Breast epithelium (tissue), 4 donors: ENCODE data around the gene RERE. TPM values are rescaled to one million over a fixed set of nuclear protein-coding genes. Genes with fewer than 3 reads are reported as not detected.
A peak's percentile ranks its signal among the peaks of the same experiment; 100 is the strongest.

Experiments
- DNase-seq, 2 donors: peaks; one replicate each; pipeline ENCODE4 v3.0.0-alpha.2; 2019; ENCODE audit warnings: low spot score in 2 of 2
- H3K27ac ChIP-seq, 2 donors: fragments of 200-600 bp; sonication (generic) in 1 of 2; one replicate each; pipeline ENCODE4 v1.5.1; 2016 to 2019; ENCODE audit warnings: mild to moderate bottlenecking in 1 of 2
- H3K27me3 ChIP-seq, 2 donors: fragments of 200-600 bp; sonication (generic) in 1 of 2; one replicate each; pipeline versions ENCODE4 v1.5.1 to v1.6.0; 2017 to 2019; ENCODE audit warnings: control low read depth in 1 of 2, mild to moderate bottlenecking in 1 of 2
- H3K36me3 ChIP-seq: fragments of 200-600 bp; one replicate; pipeline ENCODE4 v1.5.1; 2019
- H3K4me1 ChIP-seq, 2 donors: fragments of 200-600 bp; sonication (generic); one replicate each; pipeline ENCODE4 v1.5.1; 2016 to 2019; ENCODE audit warnings: control low read depth in 1 of 2
- H3K4me3 ChIP-seq, 3 donors: fragments of 200-600 bp; sonication (generic); 1 replicate in 2 of 3; 2 replicates in 1 of 3; pipeline ENCODE4 v1.5.1; 2016 to 2019; ENCODE audit warnings: mild to moderate bottlenecking in 3 of 3, moderate library complexity in 2 of 3
- H3K9me3 ChIP-seq, 2 donors: fragments of 200-600 bp; sonication (generic) in 1 of 2; one replicate each; pipeline ENCODE4 v1.5.1; 2016 to 2019; ENCODE audit warnings: control low read depth in 1 of 2
- POLR2A ChIP-seq: fragments of 450-650 bp; IDR thresholded peaks from one replicate; pipeline ENCODE4 v1.6.1; 2016; ENCODE audit warnings: antibody characterized with exemption, mild to moderate bottlenecking, moderate library complexity
- POLR2AphosphoS5 ChIP-seq, 3 donors: sonication (generic); formaldehyde crosslinking; IDR thresholded peaks; one replicate each; pipeline ENCODE4 v1.6.1; 2017; ENCODE audit warnings: antibody characterized with exemption in 3 of 3
- intact Hi-C: fragments of 100-400 bp; cut with DNase I; formaldehyde crosslinking; loops from one replicate; pipeline ENCODE4 v1.15.1; 2023; ENCODE audit warnings: low total_unique reads
- total RNA-seq, 3 donors: library from RNA; depleted of rRNA; stranded (reverse); fragments of >200 nt; gene quantifications; one replicate each; pipeline ENCODE4 v1.1.0, GENCODE V29; 2016
- TF ChIP-seq, protein P1 (sequence below), 3 donors: fragments of 450-650 bp; IDR thresholded peaks; one replicate each; pipeline ENCODE4 v1.5.1; 2016 to 2017; ENCODE audit warnings: antibody characterized with exemption in 3 of 3, mild to moderate bottlenecking in 3 of 3, moderate library complexity in 3 of 3

RERE gene
- total RNA-seq, 3 donors from 2014 or later, result 65.8 to 166 (median 123) TPM

- Histone ChIP-seq H3K36me3 (peaks cover 18% of the 10 kb centered on the region), H3K27me3 (no peaks in the 10 kb centered on the region), H3K4me3 (no peak overlapping the region), H3K9me3 (no peaks in the 10 kb centered on the region), H3K27ac (peak overlapping the region in 1 of 2 donors; percentile 61), H3K4me1 (no peaks in the 10 kb centered on the region)
- intact Hi-C loops, result no loop called here
- DNase-seq, result no peak
- no peak for TF ChIP-seq POLR2A
- no peak for TF ChIP-seq POLR2AphosphoS5 (IDR thresholded peaks at IDR 0.05)
- TF ChIP-seq, protein P1, sequence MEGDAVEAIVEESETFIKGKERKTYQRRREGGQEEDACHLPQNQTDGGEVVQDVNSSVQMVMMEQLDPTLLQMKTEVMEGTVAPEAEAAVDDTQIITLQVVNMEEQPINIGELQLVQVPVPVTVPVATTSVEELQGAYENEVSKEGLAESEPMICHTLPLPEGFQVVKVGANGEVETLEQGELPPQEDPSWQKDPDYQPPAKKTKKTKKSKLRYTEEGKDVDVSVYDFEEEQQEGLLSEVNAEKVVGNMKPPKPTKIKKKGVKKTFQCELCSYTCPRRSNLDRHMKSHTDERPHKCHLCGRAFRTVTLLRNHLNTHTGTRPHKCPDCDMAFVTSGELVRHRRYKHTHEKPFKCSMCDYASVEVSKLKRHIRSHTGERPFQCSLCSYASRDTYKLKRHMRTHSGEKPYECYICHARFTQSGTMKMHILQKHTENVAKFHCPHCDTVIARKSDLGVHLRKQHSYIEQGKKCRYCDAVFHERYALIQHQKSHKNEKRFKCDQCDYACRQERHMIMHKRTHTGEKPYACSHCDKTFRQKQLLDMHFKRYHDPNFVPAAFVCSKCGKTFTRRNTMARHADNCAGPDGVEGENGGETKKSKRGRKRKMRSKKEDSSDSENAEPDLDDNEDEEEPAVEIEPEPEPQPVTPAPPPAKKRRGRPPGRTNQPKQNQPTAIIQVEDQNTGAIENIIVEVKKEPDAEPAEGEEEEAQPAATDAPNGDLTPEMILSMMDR (IDR thresholded peaks at IDR 0.05), result no peak
Observed at GRCh38 chr1:8358241-8358896, 459.1 kb downstream of the RERE start.

- H3K27me3 ChIP-seq, result no peaks in the 10 kb centered on the region
- H3K4me1 ChIP-seq, result no peaks in the 10 kb centered on the region
- intact Hi-C loops, result no loop called here
- TF ChIP-seq, protein P1 (IDR thresholded peaks at IDR 0.05), result no peak
- no peak for TF ChIP-seq POLR2AphosphoS5 (IDR thresholded peaks at IDR 0.05)
- TF ChIP-seq POLR2A, result no peak
- peak overlapping the region in 1 of 2 donors; percentile 61 for H3K27ac ChIP-seq
- H3K4me3 ChIP-seq, result no peak overlapping the region
- DNase-seq, result no peak
- H3K36me3 ChIP-seq, result peaks cover 18% of the 10 kb centered on the region
- no peaks in the 10 kb centered on the region for H3K9me3 ChIP-seq
Observed at GRCh38 chr1:8357329-8358101, 459.9 kb downstream of the RERE start.

DNA sequence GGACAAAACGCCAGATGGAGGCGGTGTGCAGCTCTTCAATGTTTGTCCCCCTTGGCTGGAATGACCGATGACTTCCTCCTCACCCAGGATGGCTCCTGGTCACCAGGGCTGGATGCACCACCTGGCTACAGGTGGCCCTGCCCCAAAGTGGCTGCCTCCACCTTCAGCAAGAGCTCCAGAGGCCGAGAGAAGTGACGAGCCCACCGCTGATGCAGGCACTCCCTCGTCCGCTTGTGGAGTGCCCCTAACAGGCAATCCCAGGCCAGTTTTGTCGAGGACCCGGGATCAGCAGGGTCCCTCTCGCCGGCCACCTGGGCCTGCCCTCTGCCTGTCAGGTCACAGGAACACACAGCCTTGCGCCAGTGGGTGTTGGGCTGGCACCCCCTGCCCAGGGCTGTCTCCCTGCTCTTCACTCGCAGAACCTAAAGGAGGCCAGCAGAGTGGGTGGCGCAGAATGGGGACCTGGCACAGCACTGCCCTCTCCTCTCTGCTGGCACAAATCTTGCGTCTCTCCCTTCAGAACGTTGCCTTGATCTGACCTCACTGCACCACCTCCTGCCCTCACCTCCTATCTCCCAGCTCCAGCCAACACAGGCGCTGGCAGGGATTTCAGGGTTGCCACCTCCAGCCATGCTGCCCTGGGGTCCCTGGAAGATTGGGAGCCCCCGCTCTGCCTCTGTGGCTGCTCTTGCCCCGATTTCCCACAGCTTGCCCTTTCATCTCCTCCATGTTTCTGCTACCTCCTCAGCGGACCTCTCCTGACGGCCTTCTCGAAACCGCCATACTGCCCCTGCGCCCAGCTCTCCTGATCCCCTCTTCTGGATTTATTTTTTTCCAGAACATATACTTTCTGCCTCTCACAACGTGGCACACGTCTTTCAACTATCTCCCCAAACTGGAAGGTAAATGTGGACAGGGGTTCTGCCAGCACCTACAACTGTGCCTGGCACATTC is 460.9 kb downstream of the RERE start:
- H3K4me3 ChIP-seq, result no peak overlapping the region
- no peaks in the 10 kb centered on the region for H3K4me1 ChIP-seq
- TF ChIP-seq POLR2AphosphoS5 (IDR thresholded peaks at IDR 0.05), result no peak
- no peak for TF ChIP-seq POLR2A
- TF ChIP-seq, protein P1 (IDR thresholded peaks at IDR 0.05), result no peak
- intact Hi-C loops, result no loop called here
- no peaks in the 10 kb centered on the region for H3K9me3 ChIP-seq
- peak overlapping the region in 1 of 2 donors; percentile 61 for H3K27ac ChIP-seq
- H3K36me3 ChIP-seq, result peaks cover 18% of the 10 kb centered on the region
- no peak for DNase-seq
- no peaks in the 10 kb centered on the region for H3K27me3 ChIP-seq

GRCh38 chr1:8355439-8356255 is 461.8 kb downstream of the RERE start:
- intact Hi-C loops, result no loop called here
- TF ChIP-seq, protein P1 (IDR thresholded peaks at IDR 0.05), result no peak
- no peak for DNase-seq
- Histone ChIP-seq H3K27me3 (no peaks in the 10 kb centered on the region), H3K9me3 (no peaks in the 10 kb centered on the region), H3K4me3 (no peak overlapping the region), H3K27ac (peak overlapping the region in 1 of 2 donors; percentile 25), H3K36me3 (peaks cover 18% of the 10 kb centered on the region), H3K4me1 (no peaks in the 10 kb centered on the region)
